ENCODE measurements around the gene TBCCD1.
A peak's percentile ranks its signal among the peaks of the same experiment; 100 is the strongest.

The TBCCD1 gene

DNA sequence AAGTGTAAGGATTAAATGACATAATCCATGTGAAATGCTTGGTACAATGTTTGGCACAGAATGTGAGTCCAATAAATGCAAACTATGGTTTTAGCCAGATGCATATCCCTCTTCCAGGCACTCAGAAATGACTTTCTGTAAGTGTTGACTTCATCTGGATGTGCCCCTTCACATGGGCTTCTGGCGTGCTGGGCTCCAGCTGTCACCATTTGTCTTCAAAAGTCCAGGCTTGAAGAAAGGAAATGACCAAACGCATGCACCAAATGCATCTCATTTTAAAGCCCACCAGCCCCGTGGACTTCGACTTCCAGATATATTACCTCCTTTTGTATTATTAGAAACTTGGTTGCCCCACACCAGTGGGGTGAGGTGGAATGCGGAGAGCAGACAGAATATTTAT, 46.7 kb downstream of the TBCCD1 start:
- Histone ChIP-seq H3K4me1 (peaks cover 12 to 57% (median 39%) of the 10 kb centered on the region in 10 experiments), H3K4me2 (peak overlapping the region in 1 of 11 experiments; percentile 63; a peak in 3 of 22 replicates), H3K4me3 (no peak overlapping the region), H3K36me3 (no peaks in the 10 kb centered on the region; a peak in 1 of 22 replicates), H4K20me1 (no peaks in the 10 kb centered on the region), H3K27me3 (no peaks in the 10 kb centered on the region), H3K9ac (no peak overlapping the region), H3K27ac (no peak overlapping the region), H3K9me3 (replicated peaks in 1 of 11) (peaks cover 12 to 20% (median 14%) of the 10 kb centered on the region in 11 experiments)
- TF ChIP-seq Cebpa-rat (IDR thresholded peaks at IDR 0.05), result no peak

DNA sequence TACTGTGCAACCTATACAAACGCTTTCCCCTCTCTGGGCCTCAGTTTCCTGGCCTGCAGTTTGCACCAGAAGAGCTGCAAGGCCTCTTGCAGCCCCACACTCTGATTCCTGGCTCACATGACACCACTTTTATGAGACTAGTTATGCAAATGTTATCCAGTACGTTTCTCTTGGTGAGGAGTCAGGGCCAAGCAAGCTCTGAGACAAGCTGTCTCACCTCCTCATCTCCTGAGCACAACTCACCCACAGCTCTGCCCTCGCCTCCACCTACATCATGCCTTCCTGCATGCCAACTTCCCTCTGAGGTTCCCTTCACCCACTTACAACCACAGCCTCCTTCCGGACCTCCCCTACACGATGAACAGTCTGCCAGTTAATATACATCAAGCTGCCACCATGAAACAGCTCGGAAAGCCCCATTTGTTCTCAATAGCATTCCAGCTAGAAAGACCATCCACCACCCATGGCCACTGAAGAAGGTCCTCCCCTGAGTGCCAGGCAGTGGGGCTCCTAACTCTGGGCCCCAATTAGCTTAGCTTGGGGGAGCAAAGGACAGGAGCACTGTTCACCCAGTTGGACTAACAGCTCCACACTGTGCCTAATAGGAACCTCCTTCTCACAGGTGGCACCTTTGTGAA, 48.0 kb downstream of the TBCCD1 start:
- Histone ChIP-seq H3K4me2 (peak overlapping the region; percentile 58 to 80 (median 67)), H3K9ac (no peak overlapping the region), H3K27ac (no peak overlapping the region), H4K20me1 (no peaks in the 10 kb centered on the region), H3K4me1 (peaks cover 19 to 67% (median 50%) of the 10 kb centered on the region in 10 experiments), H3K4me3 (no peak overlapping the region), H3K9me3 (replicated peaks in 1 of 11) (peaks cover 12 to 20% (median 14%) of the 10 kb centered on the region in 11 experiments), H3K27me3 (no peaks in the 10 kb centered on the region), H3K36me3 (no peaks in the 10 kb centered on the region; a peak in 1 of 22 replicates)
- TF ChIP-seq Cebpa-rat (IDR thresholded peaks at IDR 0.05), result no peak

DNA sequence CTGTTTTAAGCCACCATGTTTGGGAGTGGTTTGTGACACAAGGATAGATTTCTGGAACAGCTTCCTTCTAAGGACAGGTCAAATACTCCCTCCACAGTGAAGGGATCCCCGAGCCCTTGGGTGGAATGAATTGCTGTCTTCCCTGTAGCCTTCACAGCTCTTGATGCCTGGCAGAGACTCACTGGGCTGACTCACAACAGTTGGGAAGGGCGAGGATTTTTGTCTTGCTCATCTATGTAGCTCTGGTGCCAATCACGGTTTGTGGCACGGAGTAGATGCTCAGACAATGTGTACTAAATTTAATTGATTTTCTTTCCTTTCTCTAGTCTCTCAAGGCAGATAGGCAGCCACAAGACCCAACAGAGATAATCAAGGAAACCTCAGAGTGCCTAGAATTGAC, 49.9 kb downstream of the TBCCD1 start:
- peaks cover 19 to 67% (median 50%) of the 10 kb centered on the region in 10 experiments for H3K4me1 ChIP-seq
- no peak for TF ChIP-seq Cebpa-rat (IDR thresholded peaks at IDR 0.05)
- H3K4me2 ChIP-seq, result no peak overlapping the region; a peak in 1 of 22 replicates

DNA sequence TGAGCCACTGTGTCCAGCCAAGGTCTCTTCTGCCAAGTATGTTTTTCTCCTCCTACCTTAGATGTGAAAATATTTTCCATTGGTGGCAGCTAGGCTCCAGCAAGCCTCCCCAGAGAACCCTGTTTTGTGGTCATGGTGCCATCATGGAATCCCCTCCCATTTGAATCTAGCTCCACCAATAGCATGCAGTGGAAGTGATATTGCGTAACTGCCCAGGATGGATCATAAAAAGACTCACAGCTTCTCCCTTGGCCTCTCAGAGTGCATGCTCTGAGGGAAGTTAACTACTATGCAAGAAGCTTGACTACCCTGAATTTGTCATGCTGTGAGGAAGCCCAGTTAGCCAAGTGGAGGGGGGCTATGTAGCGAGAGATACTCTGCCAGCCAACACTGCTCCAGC, 50.5 kb downstream of the TBCCD1 start:
- Histone ChIP-seq H3K36me3 (no peaks in the 10 kb centered on the region; a peak in 1 of 22 replicates), H3K27ac (no peak overlapping the region), H3K4me3 (no peak overlapping the region), H4K20me1 (no peaks in the 10 kb centered on the region), H3K9me3 (replicated peaks in 1 of 11) (peaks cover 12 to 20% (median 14%) of the 10 kb centered on the region in 11 experiments), H3K27me3 (no peaks in the 10 kb centered on the region), H3K9ac (no peak overlapping the region), H3K4me2 (peak overlapping the region in 4 of 11 experiments; percentile 71 to 77 (median 75); a peak in 2 of 22 replicates), H3K4me1 (peaks cover 19 to 63% (median 46%) of the 10 kb centered on the region in 10 experiments)
- peak in 8 of 11 experiments; percentile 20 to 92 (median 69); a peak in 13 of 22 replicates for TF ChIP-seq Cebpa-rat (IDR thresholded peaks at IDR 0.05)

More for the DNA sequence above, 49.9 kb downstream of the TBCCD1 start:
- Histone ChIP-seq H3K27ac (no peak overlapping the region), H3K9ac (no peak overlapping the region), H3K9me3 (replicated peaks in 1 of 11) (peaks cover 12 to 20% (median 14%) of the 10 kb centered on the region in 11 experiments), H3K4me3 (no peak overlapping the region), H3K36me3 (no peaks in the 10 kb centered on the region; a peak in 1 of 22 replicates), H4K20me1 (no peaks in the 10 kb centered on the region), H3K27me3 (no peaks in the 10 kb centered on the region)

DNA sequence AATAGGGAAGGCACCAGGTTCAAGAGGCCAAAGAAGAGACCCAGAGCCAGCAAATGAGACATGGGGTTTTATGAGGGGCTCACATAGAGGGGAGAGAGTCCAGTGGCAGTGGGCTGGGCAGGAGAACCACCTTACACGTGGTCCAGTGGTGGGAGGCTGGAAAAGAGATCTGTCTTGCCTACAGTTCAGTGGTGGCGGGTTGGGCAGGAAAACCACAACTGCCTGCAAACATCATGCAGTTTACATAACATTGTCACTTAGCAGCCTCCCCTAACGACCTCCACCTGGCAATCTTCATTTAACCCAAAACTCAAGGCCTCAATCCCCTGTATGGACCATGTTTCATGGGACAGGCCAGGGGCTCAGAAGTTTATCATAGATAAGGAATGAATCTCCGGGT, 52.0 kb downstream of the TBCCD1 start:
- H3K36me3 ChIP-seq, result no peaks in the 10 kb centered on the region; a peak in 1 of 22 replicates
- H3K4me3 ChIP-seq, result no peak overlapping the region
- H3K27me3 ChIP-seq, result no peaks in the 10 kb centered on the region
- H3K9ac ChIP-seq, result no peak overlapping the region
- peaks cover 12 to 20% (median 14%) of the 10 kb centered on the region in 11 experiments for H3K9me3 ChIP-seq (replicated peaks in 1 of 11)
- H3K4me1 ChIP-seq, result peaks cover 19 to 51% (median 37%) of the 10 kb centered on the region in 10 experiments
- H3K4me2 ChIP-seq, result peak overlapping the region; percentile 4 to 80 (median 70); a peak in 19 of 22 replicates
- no peak for TF ChIP-seq Cebpa-rat (IDR thresholded peaks at IDR 0.05)
- no peaks in the 10 kb centered on the region for H4K20me1 ChIP-seq
- no peak overlapping the region; a peak in 1 of 22 replicates for H3K27ac ChIP-seq

DNA sequence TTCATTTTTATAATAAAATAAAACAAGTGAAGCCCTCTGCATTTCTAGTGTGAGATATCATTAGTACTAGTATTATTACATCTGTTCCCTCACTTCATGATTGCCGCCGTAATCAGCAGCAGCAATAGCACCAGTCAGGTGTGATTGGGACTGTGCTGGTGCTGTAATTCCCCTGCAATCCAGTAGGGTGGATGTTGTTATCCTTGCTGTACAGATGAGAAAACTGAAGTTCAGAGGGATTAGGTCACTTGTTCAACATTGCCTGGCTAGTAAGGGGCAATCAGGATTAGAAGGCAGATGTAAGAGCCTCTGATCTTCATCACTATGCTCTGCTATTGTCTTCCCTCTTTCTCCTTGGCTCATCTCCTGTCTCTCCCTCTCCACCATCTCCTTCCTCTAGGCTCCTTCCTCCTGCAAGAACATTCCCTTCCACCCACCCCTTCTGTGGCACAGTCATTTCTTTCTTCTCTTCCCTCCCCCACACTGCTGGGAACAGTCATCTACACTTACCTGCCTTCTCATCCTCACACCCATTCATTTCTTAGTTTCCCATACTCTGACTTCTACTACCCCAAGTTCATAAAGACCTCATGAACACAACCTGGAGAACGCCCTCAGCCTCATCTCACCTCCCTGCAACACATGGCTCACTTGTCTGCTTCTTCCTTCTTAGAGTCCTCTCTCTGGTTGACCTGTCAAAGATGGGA, 52.7 kb downstream of the TBCCD1 start:
- H3K4me2 ChIP-seq, result peak overlapping the region in 10 of 11 experiments; percentile 4 to 80 (median 70); a peak in 18 of 22 replicates
- H3K27me3 ChIP-seq, result no peaks in the 10 kb centered on the region
- no peaks in the 10 kb centered on the region for H4K20me1 ChIP-seq
- no peak overlapping the region; a peak in 1 of 22 replicates for H3K27ac ChIP-seq
- H3K4me1 ChIP-seq, result peaks cover 15 to 52% (median 34%) of the 10 kb centered on the region in 10 experiments
- no peaks in the 10 kb centered on the region; a peak in 1 of 22 replicates for H3K36me3 ChIP-seq
- no peak overlapping the region for H3K4me3 ChIP-seq
- H3K9me3 ChIP-seq (replicated peaks in 1 of 11), result peaks cover 12 to 20% (median 14%) of the 10 kb centered on the region in 11 experiments
- TF ChIP-seq Cebpa-rat (IDR thresholded peaks at IDR 0.05), result no peak
- H3K9ac ChIP-seq, result no peak overlapping the region

DNA sequence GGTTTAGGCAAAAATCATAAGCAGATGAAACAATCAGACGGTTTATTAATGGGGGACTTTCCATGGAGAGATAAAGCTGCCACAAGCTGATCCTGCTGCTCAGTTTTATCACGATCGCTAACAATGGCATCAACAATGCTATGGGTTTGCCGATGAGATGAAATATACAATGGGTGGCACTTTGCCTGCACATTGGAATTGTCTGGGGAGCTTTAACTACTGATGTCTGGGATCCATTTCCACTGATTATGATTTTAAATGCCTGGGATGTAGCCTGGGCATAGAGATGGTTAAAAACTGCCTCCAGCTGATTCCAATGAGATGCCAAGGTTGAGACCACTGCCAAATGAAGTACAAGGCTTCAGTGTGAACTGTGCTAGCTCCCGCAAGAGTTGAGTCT, 53.8 kb downstream of the TBCCD1 start:
- Histone ChIP-seq H3K9me3 (replicated peaks in 1 of 11) (peaks cover 12 to 20% (median 14%) of the 10 kb centered on the region in 11 experiments), H3K27ac (no peak overlapping the region), H3K9ac (no peak overlapping the region), H3K27me3 (no peaks in the 10 kb centered on the region), H3K4me1 (peaks cover 8 to 47% (median 27%) of the 10 kb centered on the region in 10 experiments; a peak in 18 of 20 replicates), H3K4me3 (no peak overlapping the region), H3K36me3 (no peaks in the 10 kb centered on the region; a peak in 1 of 22 replicates), H3K4me2 (no peak overlapping the region), H4K20me1 (no peaks in the 10 kb centered on the region)
- TF ChIP-seq Cebpa-rat (IDR thresholded peaks at IDR 0.05), result no peak

DNA sequence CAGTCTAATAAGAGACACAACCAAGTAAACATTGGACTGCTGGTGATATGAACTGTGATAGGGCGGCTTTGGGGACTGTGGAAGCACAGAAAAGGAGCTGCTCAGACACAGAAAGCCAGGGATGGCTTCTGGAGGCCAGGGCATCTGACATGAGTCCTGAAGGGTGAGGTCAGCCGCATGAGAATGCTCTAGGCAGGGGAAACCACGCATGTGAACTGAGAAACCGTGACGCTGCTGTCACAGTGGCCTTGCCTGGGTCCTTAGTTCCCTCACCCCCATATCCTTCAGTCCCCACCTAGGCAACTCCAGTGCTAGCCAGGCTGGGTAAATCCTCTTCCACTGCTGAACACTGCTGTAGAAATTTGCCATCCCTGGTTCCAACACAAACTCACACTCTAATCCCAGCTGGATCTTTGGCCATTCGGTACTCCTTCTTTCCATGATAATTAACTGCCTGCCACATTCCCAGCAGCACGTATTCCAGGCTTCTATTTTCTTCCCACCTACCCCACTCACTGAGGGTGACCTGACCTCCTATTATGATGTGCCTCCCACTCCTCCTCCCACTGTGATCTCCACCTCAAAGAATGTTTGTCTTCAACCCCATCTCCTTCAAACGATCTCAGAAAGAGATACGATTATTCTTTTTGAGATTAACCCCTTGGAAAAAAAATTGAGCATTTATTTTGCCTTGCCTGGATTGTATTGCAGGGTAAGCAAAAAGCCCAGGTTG, 54.4 kb downstream of the TBCCD1 start:
- H3K4me1 ChIP-seq, result peaks cover 8 to 41% (median 23%) of the 10 kb centered on the region in 10 experiments; a peak in 18 of 20 replicates
- no peaks in the 10 kb centered on the region; a peak in 1 of 22 replicates for H3K36me3 ChIP-seq
- H3K4me3 ChIP-seq, result no peak overlapping the region
- no peak overlapping the region for H3K27ac ChIP-seq
- no peak overlapping the region for H3K9ac ChIP-seq
- H3K4me2 ChIP-seq, result no peak overlapping the region
- H3K9me3 ChIP-seq (replicated peaks in 1 of 11), result peaks cover 12 to 19% (median 14%) of the 10 kb centered on the region in 11 experiments
- H3K27me3 ChIP-seq, result no peaks in the 10 kb centered on the region
- no peaks in the 10 kb centered on the region for H4K20me1 ChIP-seq
- TF ChIP-seq Cebpa-rat (IDR thresholded peaks at IDR 0.05), result no peak
